GM12872 (cell line): ENCODE measurements around the gene THRAP3.

Experiments used
- CTCF ChIP-seq: IDR thresholded peaks from 3 replicates; pipeline ENCODE4 v1.5.1; 2011; ENCODE audit warnings: low read depth, mild to moderate bottlenecking, low read length, moderate library complexity; ENCODE audit not compliant: insufficient read depth

THRAP3 gene

DNA sequence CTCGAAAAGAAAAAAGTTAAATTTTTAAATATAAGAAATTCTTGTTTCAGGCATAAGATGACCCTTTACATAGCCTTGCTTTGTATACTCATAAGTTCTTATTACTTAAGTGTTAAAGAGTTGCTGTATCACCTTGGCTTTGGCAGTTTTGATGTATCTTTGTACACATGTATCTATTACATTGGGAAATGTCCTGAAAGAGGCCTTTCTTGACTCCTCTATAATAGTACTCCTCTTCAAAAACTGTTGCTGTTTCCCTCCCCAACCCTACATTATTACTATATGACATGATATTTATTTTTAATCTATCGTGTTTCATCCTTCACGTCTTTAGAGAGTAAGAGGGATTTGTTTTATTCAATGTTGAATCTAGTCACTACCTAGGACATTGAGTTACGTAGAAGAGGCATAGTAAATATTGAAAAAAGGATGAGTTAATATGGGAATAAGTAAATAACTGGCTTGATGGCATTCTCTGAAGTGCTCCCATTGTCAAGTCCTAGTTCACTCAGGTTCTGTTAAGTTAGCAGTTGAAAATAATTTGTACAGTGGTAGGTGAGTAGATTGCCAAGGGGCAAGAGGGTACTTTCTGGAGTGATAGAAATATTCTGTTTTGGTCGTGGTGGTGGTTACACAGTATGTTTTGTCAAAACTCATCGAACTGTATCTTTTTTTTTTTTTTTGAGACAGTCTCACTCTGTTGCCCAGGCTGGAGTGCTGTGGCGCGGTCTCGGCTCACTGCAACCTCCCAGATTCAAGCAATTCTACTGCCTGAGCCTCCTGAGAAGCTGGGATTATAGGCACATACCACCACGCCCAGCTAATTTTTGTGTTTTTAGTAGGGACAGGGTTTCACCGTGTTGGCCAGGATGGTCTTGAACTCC is 8.2 kb downstream of the THRAP3 start:
- TF ChIP-seq CTCF, result no peak

DNA sequence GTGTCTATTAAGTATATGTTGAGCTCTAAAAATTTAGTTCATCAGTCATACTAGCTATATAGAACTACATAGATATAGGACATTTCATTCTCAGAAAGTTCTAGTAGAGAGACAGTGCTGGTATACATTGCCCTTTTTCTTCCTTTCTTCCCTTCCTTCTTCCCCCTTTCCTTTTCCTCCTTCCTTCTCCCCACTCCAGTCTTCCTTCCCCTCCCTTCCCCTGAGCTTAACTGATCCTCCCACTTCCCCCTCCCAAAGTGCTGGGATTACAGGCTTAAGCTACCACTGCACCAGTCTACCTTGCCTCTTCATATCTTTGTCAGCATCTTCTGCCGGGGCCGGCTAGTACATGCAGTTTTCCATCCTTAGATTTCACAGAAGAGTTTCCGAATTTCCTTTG is 12.1 kb downstream of the THRAP3 start:
- no peak for TF ChIP-seq CTCF

DNA sequence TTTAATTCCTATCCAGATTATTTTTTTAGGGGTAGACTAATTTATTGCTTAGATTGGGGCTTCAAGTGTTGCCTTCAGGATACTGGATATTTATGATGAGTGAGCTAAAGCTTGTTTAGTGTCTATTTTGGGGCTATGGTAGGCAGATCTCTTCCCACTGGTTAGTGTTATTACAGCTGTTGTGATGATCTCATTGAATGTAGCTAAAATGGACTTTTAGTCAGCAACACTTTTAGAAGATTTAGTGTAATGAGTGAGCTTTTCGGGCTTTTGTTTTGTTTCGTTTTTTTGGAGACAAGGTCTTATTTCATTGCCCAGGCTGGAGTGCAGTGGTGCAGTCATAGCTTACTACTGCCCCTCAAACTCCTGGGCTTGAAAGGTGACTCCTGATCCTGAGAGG is 14.2 kb downstream of the THRAP3 start:
- no peak for TF ChIP-seq CTCF

- TF ChIP-seq CTCF, result no peak
These were observed 15.8 kb downstream of the THRAP3 start for GRCh38 chr1:36239941-36240637.

- TF ChIP-seq CTCF, result no peak
These were observed 23.3 kb downstream of the THRAP3 start for GRCh38 chr1:36247538-36247937.

- TF ChIP-seq CTCF, result no peak
These were observed 24.1 kb downstream of the THRAP3 start for GRCh38 chr1:36248250-36248894.

- TF ChIP-seq CTCF, result no peak
These were observed 27.7 kb downstream of the THRAP3 start for GRCh38 chr1:36251794-36252481.
